ENCODE data around the gene ARIH1. TPM values are rescaled to one million over a fixed set of nuclear protein-coding genes. Genes with fewer than 3 reads are reported as not detected.

The ARIH1 gene
- polyA plus RNA-seq, 3 donors = 13.5 to 47.2 (median 14.4) TPM

GRCh38 chr15:72562386-72562785, 88.3 kb downstream of the ARIH1 start:
- no peak overlapping the region for H3K4me3 Mint-ChIP-seq
- intact Hi-C loops (cut with micrococcal nuclease) = loop anchor here in 1 of 2 donors (10.0 kb wide), 2 partner anchors 88 to 248 kb away; partner anchors contain the start of gene ARIH1
- peak overlapping the region in 1 of 2 donors; percentile 65 for H3K27ac ChIP-seq (ENCODE audit: low read depth in 1 of 2, low read length in 2 of 2)
- peaks cover 47% of the 10 kb centered on the region for H3K4me1 Mint-ChIP-seq
- H3K9ac ChIP-seq (ENCODE audit: insufficient read depth, low read length, poor library complexity, severe bottlenecking) = no peak overlapping the region
- H3K79me2 ChIP-seq (ENCODE audit: insufficient read depth, low read length) = peaks cover 29% of the 10 kb centered on the region
- no peak overlapping the region for H2AFZ ChIP-seq (ENCODE audit: insufficient read depth, low read depth, low read length, poor library complexity, severe bottlenecking)
- no peak overlapping the region for H3K4me2 ChIP-seq (replicated peaks; ENCODE audit: extremely low read depth, low read length, poor library complexity, severe bottlenecking)
- peaks cover 25 to 55% of the 10 kb centered on the region in 2 donors for H3K36me3 ChIP-seq (replicated peaks in 1 of 2; ENCODE audit: control insufficient read depth in 1 of 2, insufficient read depth in 2 of 2, low read length in 2 of 2)
- H3K27ac Mint-ChIP-seq = peak overlapping the region in 4 of 7 donors; percentile 1 to 74 (median 26)
- H3K9me3 Mint-ChIP-seq = peaks cover 0 to 2% (median 0%) of the 10 kb centered on the region in 7 donors
- no peak overlapping the region for H3K4me3 ChIP-seq (replicated peaks in 1 of 3; ENCODE audit: low read depth in 2 of 3, low read length in 3 of 3)
- peaks cover 72% of the 10 kb centered on the region for H4K20me1 ChIP-seq (ENCODE audit: insufficient read depth, low read length)
- DNase-seq = no peak
- H3K4me1 ChIP-seq (ENCODE audit: control insufficient read depth in 1 of 2, insufficient read depth in 2 of 2, low read length in 2 of 2) = peaks cover 42 to 48% of the 10 kb centered on the region in 2 donors
- TF ChIP-seq, protein P1, sequence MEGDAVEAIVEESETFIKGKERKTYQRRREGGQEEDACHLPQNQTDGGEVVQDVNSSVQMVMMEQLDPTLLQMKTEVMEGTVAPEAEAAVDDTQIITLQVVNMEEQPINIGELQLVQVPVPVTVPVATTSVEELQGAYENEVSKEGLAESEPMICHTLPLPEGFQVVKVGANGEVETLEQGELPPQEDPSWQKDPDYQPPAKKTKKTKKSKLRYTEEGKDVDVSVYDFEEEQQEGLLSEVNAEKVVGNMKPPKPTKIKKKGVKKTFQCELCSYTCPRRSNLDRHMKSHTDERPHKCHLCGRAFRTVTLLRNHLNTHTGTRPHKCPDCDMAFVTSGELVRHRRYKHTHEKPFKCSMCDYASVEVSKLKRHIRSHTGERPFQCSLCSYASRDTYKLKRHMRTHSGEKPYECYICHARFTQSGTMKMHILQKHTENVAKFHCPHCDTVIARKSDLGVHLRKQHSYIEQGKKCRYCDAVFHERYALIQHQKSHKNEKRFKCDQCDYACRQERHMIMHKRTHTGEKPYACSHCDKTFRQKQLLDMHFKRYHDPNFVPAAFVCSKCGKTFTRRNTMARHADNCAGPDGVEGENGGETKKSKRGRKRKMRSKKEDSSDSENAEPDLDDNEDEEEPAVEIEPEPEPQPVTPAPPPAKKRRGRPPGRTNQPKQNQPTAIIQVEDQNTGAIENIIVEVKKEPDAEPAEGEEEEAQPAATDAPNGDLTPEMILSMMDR (IDR thresholded peaks at IDR 0.05) = no peak
- H3K9me3 ChIP-seq (replicated peaks in 1 of 2; ENCODE audit: control insufficient read depth in 1 of 2, insufficient read depth in 1 of 2, low read length in 2 of 2) = no peaks in the 10 kb centered on the region
- no peaks in the 10 kb centered on the region for H3K27me3 Mint-ChIP-seq (ENCODE audit: low read depth in 3 of 3)
- H3K36me3 Mint-ChIP-seq = peaks cover 43 to 59% of the 10 kb centered on the region in 2 donors
- no peaks in the 10 kb centered on the region for H3K27me3 ChIP-seq (ENCODE audit: control insufficient read depth in 2 of 2, insufficient read depth in 2 of 2, low read length in 2 of 2)

GRCh38 chr15:72562878-72563277, 88.7 kb downstream of the ARIH1 start:
- H3K27ac Mint-ChIP-seq = peak overlapping the region in 2 of 7 donors; percentile 41 to 54
- peaks cover 42 to 48% of the 10 kb centered on the region in 2 donors for H3K4me1 ChIP-seq (ENCODE audit: control insufficient read depth in 1 of 2, insufficient read depth in 2 of 2, low read length in 2 of 2)
- intact Hi-C loops (cut with micrococcal nuclease) = loop anchor here in 1 of 2 donors (10.0 kb wide), 2 partner anchors 88 to 248 kb away; partner anchors contain the start of gene ARIH1
- TF ChIP-seq, protein P1 (IDR thresholded peaks at IDR 0.05) = no peak
- no peak overlapping the region for H3K9ac ChIP-seq (ENCODE audit: insufficient read depth, low read length, poor library complexity, severe bottlenecking)
- H3K36me3 Mint-ChIP-seq = peaks cover 46 to 59% of the 10 kb centered on the region in 2 donors
- no CpG with 5 or more reads among the region's 2 CpGs for WGBS (ENCODE audit: insufficient coverage)
- H3K27me3 Mint-ChIP-seq (ENCODE audit: low read depth in 3 of 3) = no peaks in the 10 kb centered on the region
- no peak for DNase-seq
- no peak overlapping the region for H3K4me3 Mint-ChIP-seq
- no peaks in the 10 kb centered on the region for H3K27me3 ChIP-seq (ENCODE audit: control insufficient read depth in 2 of 2, insufficient read depth in 2 of 2, low read length in 2 of 2)
- H3K36me3 ChIP-seq (replicated peaks in 1 of 2; ENCODE audit: control insufficient read depth in 1 of 2, insufficient read depth in 2 of 2, low read length in 2 of 2) = peaks cover 29 to 54% of the 10 kb centered on the region in 2 donors
- H3K79me2 ChIP-seq (ENCODE audit: insufficient read depth, low read length) = peaks cover 24% of the 10 kb centered on the region
- no peak overlapping the region for H3K4me2 ChIP-seq (replicated peaks; ENCODE audit: extremely low read depth, low read length, poor library complexity, severe bottlenecking)
- H3K9me3 Mint-ChIP-seq = peaks cover 0 to 2% (median 0%) of the 10 kb centered on the region in 7 donors
- H3K27ac ChIP-seq (ENCODE audit: low read depth in 1 of 2, low read length in 2 of 2) = peak overlapping the region in 1 of 2 donors; percentile 65
- H2AFZ ChIP-seq (ENCODE audit: insufficient read depth, low read depth, low read length, poor library complexity, severe bottlenecking) = no peak overlapping the region
- H4K20me1 ChIP-seq (ENCODE audit: insufficient read depth, low read length) = peaks cover 67% of the 10 kb centered on the region
- no peak overlapping the region for H3K4me3 ChIP-seq (replicated peaks in 1 of 3; ENCODE audit: low read depth in 2 of 3, low read length in 3 of 3)
- H3K9me3 ChIP-seq (replicated peaks in 1 of 2; ENCODE audit: control insufficient read depth in 1 of 2, insufficient read depth in 1 of 2, low read length in 2 of 2) = no peaks in the 10 kb centered on the region
- H3K4me1 Mint-ChIP-seq = peaks cover 47% of the 10 kb centered on the region

Measured in CD14-positive monocyte (primary cell).